ENCODE data around the gene RANBP3L.
"Not testable (repeated sequence)": the region's sequence is repeated elsewhere in the genome, so short reads cannot be mapped to it uniquely, and the experiment has no call there.

Gene RANBP3L

DNA sequence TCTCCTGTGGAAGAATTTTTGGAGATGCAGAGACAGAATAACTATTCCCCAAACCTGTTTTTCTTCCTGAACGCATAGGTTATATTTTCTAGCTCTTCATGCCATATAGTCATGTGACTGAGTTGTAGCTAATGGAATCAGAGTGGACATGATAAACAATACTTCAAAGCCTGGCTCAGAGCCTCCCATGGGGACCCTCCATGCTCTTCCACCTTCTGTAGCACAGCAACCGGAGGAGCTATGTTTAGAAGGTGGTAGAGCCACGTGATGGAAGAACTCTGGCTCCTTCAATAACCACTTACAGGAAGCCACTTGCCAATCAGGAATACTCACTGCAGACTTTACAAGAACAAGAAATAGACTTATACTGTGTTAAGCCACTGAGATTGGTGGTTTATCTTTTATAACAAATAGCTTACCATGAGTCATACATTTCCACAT is 99.2 kb downstream of the RANBP3L start:
- DNase-seq, result no peak

- no peak for DNase-seq
Observed at GRCh38 chr5:36200513-36200912, 101.2 kb downstream of the RANBP3L start.

DNA sequence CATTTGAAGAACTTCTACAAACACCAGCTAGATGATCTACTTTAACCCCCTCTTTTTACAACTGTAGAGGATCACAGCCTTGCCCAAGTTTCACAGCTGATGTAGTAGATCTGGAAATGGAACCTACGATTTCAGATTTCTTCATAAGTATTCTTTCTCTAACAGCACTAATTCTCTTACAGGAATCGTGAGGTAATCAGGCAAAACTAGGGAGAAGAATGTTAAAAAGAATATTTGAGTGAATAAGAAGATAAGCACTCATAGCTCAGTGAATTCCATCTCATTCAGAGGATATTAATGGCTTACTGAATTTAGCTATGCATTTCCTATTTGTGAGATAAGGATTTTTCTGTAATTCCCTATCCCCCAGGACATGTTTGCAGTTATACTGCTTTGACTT is 102.1 kb downstream of the RANBP3L start:
- DNase-seq, result no peak

- not testable (repeated sequence) for DNase-seq
Observed at GRCh38 chr5:36198783-36199182, 102.9 kb downstream of the RANBP3L start.
